ENCODE data around the gene HTR4. TPM values are rescaled to one million over a fixed set of nuclear protein-coding genes. Genes with fewer than 3 reads are reported as not detected.

HTR4 gene
- total and polyA plus RNA-seq, 2 of the 4 experiments (the other 2 are of a cell fraction) = not detected

DNA sequence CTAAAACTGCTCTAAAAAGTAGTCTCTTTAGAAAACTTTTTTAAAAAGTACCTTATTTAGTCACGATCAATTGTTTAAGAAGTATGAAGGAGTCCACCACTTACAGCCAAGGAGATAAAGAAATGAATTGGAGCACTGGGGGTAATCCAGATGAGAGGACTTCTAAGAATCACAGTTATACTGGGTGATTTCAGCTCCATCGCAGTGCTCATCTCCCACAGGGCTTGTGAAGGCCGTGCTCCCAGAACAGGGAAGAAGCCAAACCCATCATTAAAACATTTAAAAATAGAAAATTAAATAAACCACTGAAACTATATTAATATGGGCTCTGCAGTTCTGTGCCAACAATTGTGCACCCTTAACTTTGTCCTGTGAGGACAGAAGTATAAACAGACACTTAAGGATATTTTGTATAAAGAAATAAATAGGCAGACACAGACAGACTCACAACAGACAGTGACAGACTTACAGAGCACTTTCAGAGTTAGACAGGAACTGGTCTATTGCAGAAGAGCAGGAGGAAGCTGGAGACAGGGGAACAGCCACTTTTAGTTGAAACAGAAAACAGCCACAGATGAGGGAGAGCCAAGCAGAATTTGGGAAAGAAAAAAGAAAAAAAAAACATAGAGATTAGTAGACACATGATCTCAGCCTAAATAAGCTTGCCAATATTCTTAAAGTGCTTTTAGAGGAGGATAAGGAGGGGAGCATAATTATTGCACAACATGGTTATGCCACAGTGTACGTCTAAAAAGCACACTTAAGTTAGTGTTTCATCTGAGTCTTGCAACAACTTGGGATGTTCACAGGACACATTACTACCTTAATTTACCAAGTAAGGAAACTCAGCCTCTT lies 188.7 kb downstream of the HTR4 start:
- H4K5ac ChIP-seq (ENCODE audit: low read depth, low read length) = no peak overlapping the region
- H2BK20ac ChIP-seq (ENCODE audit: low read depth, low read length) = no peak overlapping the region
- no peaks in the 10 kb centered on the region; the same call in 1 of the 2 replicates for H3K27me3 ChIP-seq (ENCODE audit: control insufficient read depth, insufficient read depth, low read length)
- no peak overlapping the region for H2BK5ac ChIP-seq (ENCODE audit: low read depth, low read length, poor library complexity, severe bottlenecking)
- no peaks in the 10 kb centered on the region for H3K9me3 ChIP-seq (ENCODE audit: control insufficient read depth, insufficient read depth, low read length)
- intact Hi-C loops (cut with micrococcal nuclease) = no loop called here
- POLR2A ChIA-PET (ENCODE audit: unreplicated experiment) = no interaction called here
- no peak overlapping the region for H2AK5ac ChIP-seq (ENCODE audit: low read depth, low read length)
- H3K9ac ChIP-seq (ENCODE audit: low read depth, low read length) = no peak overlapping the region
- no peak for TF ChIP-seq CHD1 (IDR thresholded peaks at IDR 0.05; ENCODE audit: low read depth, low read length)
- no peak for TF ChIP-seq SMC3 (IDR thresholded peaks at IDR 0.05; ENCODE audit: low read depth, low read length)
- TF ChIP-seq MAZ (IDR thresholded peaks at IDR 0.05; ENCODE audit: borderline replicate concordance, low read depth, low read length) = no peak
- TF ChIP-seq RAD21 (IDR thresholded peaks at IDR 0.05; ENCODE audit: low read length) = no peak
- peak; percentile 70 for TF ChIP-seq CEBPB (IDR thresholded peaks at IDR 0.05; ENCODE audit: low read depth, low read length)
- no peak for TF ChIP-seq FOS (IDR thresholded peaks at IDR 0.05; ENCODE audit: low read depth, low read length)
- TF ChIP-seq MXI1 (IDR thresholded peaks at IDR 0.05; ENCODE audit: borderline replicate concordance, low read depth, low read length) = no peak
- no peak for TF ChIP-seq MAFK (IDR thresholded peaks at IDR 0.05; ENCODE audit: low read depth, low read length)
- TF ChIP-seq, protein P1, sequence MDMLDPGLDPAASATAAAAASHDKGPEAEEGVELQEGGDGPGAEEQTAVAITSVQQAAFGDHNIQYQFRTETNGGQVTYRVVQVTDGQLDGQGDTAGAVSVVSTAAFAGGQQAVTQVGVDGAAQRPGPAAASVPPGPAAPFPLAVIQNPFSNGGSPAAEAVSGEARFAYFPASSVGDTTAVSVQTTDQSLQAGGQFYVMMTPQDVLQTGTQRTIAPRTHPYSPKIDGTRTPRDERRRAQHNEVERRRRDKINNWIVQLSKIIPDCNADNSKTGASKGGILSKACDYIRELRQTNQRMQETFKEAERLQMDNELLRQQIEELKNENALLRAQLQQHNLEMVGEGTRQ (IDR thresholded peaks at IDR 0.05; ENCODE audit: low read depth, low read length) = no peak
- H4K20me1 ChIP-seq (ENCODE audit: insufficient read depth, low read length) = no peaks in the 10 kb centered on the region
- CTCF ChIA-PET = interaction anchor here (0.6 kb wide), 1 partner anchor 255 kb away, joined by 3 read pairs; no protein-coding TSS in a partner anchor
- in situ Hi-C loops (cut with MboI; ENCODE audit: low sequenced_read_pairs) = no loop called here
- H3K18ac ChIP-seq (ENCODE audit: low read depth, low read length) = no peak overlapping the region
- no peak overlapping the region for H4K91ac ChIP-seq (ENCODE audit: insufficient read depth, low read depth, low read length)
- H3K23ac ChIP-seq (ENCODE audit: low read depth, low read length) = no peak overlapping the region
- H3K4me2 ChIP-seq (ENCODE audit: low read depth, low read length) = no peak overlapping the region
- DNase-seq = no peak
- no peak overlapping the region for H3K4ac ChIP-seq (ENCODE audit: low read depth, low read length)
- peaks cover 4% of the 10 kb centered on the region; the same call in 1 of the 2 replicates for H3K4me1 ChIP-seq (ENCODE audit: control insufficient read depth, insufficient read depth, low read length)
- no peak overlapping the region for H3K27ac ChIP-seq (ENCODE audit: insufficient read depth, low read length)
- dilution Hi-C loops (cut with HindIII; ENCODE audit: low sequenced_read_pairs, unreplicated experiment) = no loop called here
- WGBS, 2 experiments (ENCODE audit: extremely low coverage in 2 of 2, insufficient read length in 1 of 2) = no CpG with 5 or more reads among the region's 4 CpGs
- H3K14ac ChIP-seq (replicated peaks; ENCODE audit: low read depth, low read length) = no peak overlapping the region
- H3K79me1 ChIP-seq (ENCODE audit: low read depth in 1 of 2, low read length in 2 of 2) = no peaks in the 10 kb centered on the region
- no peak for ATAC-seq (ENCODE audit: low read depth)
- H3K36me3 ChIP-seq (ENCODE audit: control insufficient read depth, insufficient read depth, low read length) = no peaks in the 10 kb centered on the region
- H3K56ac ChIP-seq (ENCODE audit: extremely low read depth, insufficient read depth, low read length) = no peak overlapping the region
- no peak overlapping the region for H2BK120ac ChIP-seq (ENCODE audit: low read depth, low read length)
- no peaks in the 10 kb centered on the region for H3K9me1 ChIP-seq (ENCODE audit: insufficient read depth, low read length)
- no peak overlapping the region for H4K8ac ChIP-seq (ENCODE audit: low read depth in 2 of 2, low read length in 2 of 2)
- H2BK15ac ChIP-seq (ENCODE audit: low read depth, low read length) = no peak overlapping the region
- H2AFZ ChIP-seq (replicated peaks; ENCODE audit: low read length, poor library complexity) = no peak overlapping the region
- no peak overlapping the region for H2AK9ac ChIP-seq (replicated peaks; ENCODE audit: low read depth, low read length, poor library complexity)
- no TSS peak for BruUV-seq (replicated peaks)
- no peak overlapping the region for H3K4me3 ChIP-seq (ENCODE audit: insufficient read depth, low read depth, low read length)

All from IMR-90 (cell line).